Measurements from ENCODE around the gene NCBP2L.

NCBP2L gene

DNA sequence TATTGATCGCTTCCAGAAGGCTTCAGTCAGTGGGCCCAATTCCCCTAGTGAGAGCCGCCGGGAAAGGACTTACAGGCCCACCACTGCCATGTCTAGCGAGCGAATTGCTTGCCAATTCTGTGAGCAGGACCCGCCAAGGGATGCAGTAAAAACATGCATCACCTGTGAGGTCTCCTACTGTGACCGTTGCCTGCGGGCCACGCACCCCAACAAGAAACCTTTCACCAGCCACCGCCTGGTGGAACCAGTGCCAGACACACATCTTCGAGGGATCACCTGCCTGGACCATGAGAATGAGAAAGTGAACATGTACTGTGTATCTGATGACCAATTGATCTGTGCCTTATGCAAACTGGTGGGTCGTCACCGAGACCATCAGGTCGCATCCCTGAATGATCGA, 63.4 kb downstream of the NCBP2L start:
- no peak overlapping the region for H3K4me3 ChIP-seq (ENCODE audit: low read depth, low read length)
- TF ChIP-seq, protein P1, sequence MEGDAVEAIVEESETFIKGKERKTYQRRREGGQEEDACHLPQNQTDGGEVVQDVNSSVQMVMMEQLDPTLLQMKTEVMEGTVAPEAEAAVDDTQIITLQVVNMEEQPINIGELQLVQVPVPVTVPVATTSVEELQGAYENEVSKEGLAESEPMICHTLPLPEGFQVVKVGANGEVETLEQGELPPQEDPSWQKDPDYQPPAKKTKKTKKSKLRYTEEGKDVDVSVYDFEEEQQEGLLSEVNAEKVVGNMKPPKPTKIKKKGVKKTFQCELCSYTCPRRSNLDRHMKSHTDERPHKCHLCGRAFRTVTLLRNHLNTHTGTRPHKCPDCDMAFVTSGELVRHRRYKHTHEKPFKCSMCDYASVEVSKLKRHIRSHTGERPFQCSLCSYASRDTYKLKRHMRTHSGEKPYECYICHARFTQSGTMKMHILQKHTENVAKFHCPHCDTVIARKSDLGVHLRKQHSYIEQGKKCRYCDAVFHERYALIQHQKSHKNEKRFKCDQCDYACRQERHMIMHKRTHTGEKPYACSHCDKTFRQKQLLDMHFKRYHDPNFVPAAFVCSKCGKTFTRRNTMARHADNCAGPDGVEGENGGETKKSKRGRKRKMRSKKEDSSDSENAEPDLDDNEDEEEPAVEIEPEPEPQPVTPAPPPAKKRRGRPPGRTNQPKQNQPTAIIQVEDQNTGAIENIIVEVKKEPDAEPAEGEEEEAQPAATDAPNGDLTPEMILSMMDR (IDR thresholded peaks at IDR 0.05; ENCODE audit: control insufficient read depth, extremely low read depth, insufficient read depth): no peak

DNA sequence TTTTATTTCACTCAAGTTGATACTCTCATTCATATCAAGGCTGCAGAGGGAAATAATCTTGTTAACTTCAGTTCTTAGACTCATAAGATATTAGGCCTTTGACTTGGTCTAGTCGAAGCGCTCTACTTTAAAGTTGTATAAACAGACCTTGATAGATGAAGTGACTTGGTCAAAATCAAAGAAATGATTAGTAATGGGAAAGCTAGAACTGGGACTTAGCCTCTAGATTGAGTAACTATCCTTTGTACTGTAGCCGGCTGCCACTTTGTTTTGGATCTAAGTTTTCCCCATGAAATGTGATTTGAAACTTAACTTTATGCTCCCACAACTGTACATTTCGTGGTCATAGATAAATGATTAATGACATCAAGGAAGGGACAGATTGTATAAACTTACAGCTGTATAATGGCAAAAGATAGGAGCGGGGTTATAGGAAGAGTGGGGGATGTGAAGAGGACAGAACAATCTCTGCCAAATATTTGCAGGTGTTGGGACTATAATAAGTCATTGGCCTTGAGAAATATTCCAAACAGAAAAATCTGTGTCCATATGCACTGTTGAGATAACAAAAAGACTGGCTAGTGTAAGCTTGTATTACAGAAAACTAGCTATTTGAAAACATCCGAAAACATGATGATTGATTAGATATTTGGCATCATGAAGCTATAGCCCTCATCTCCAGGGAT, 65.3 kb downstream of the NCBP2L start:
- no peak overlapping the region for H3K4me3 ChIP-seq (ENCODE audit: low read depth, low read length)
- TF ChIP-seq, protein P1 (IDR thresholded peaks at IDR 0.05; ENCODE audit: control insufficient read depth, extremely low read depth, insufficient read depth): no peak
- DNase-seq (ENCODE audit: low read depth): no peak

More for the DNA sequence above, 63.4 kb downstream of the NCBP2L start:
- DNase-seq (ENCODE audit: low read depth): no peak
